LoVo (cell line): Measurements from ENCODE around the gene CD200R1L.

Source experiments
- DNase-seq: peaks from one replicate; pipeline ENCODE4 v3.0.0-alpha.2; 2016; ENCODE audit warnings: low spot score

Gene CD200R1L

GRCh38 chr3:112818289-112818688, 28.4 kb downstream of the CD200R1L start:
- no peak for DNase-seq

DNA sequence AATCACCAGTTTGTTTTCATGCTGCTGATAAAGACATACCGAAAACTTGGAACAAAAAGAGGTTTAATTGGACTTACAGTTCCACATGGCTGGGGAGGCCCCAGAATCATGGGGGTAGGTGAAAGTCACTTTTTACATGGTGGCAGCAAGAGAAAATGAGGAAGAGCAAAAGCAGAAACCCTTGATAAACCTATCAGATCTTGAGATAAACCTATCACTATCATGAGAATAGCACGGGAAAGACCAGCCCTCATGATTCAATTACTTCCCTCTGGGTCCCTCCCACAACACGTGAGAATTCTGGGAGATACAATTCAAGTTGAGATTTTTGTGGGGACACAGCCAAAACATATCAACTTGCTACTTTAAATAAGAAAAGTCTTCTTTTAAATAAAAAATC, 28.9 kb downstream of the CD200R1L start:
- no peak for DNase-seq

GRCh38 chr3:112817271-112817670, 29.4 kb downstream of the CD200R1L start:
- DNase-seq, result no peak

DNA sequence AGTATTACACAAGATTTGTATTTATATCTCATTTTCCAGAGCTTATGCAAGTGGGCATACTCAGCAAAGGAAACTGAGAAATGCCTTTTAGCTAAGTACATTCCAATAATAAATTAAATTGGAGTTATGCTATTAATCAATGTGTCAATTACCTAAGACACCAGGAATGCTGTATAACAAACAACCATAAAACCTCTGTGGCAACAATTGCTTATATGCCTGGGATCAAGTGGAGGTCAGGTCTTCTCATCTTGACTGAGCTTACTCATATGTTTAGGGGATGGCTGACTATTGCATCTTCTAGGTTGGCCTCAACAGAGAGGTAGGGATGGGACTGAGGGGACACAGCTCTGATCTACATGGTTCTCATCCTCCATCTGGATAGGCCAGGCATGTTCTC, 30.7 kb downstream of the CD200R1L start:
- DNase-seq, result no peak

DNA sequence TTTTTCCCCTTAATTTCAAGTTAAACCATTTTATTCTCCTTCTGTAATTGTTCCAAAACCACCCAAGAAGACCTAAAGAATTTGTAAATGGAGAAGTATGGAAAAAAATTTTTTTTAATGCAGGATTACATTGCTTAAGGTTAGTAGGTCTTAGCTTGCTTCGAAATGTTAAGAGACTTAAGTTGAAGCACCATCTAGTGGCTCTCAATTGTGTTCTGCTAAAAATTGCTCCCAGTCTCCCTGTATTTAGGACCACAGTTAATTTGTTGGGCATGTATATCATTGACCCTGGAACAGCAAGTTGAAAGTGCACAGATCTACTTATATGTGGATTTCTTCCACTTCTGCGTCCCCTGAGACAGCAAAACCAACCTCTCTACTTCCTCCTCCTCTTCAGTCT, 32.4 kb downstream of the CD200R1L start:
- peak; percentile 32 for DNase-seq

GRCh38 chr3:112813723-112814171, 32.9 kb downstream of the CD200R1L start:
- no peak for DNase-seq

- DNase-seq, result no peak
These were observed 33.6 kb downstream of the CD200R1L start for GRCh38 chr3:112813016-112813415.

DNA sequence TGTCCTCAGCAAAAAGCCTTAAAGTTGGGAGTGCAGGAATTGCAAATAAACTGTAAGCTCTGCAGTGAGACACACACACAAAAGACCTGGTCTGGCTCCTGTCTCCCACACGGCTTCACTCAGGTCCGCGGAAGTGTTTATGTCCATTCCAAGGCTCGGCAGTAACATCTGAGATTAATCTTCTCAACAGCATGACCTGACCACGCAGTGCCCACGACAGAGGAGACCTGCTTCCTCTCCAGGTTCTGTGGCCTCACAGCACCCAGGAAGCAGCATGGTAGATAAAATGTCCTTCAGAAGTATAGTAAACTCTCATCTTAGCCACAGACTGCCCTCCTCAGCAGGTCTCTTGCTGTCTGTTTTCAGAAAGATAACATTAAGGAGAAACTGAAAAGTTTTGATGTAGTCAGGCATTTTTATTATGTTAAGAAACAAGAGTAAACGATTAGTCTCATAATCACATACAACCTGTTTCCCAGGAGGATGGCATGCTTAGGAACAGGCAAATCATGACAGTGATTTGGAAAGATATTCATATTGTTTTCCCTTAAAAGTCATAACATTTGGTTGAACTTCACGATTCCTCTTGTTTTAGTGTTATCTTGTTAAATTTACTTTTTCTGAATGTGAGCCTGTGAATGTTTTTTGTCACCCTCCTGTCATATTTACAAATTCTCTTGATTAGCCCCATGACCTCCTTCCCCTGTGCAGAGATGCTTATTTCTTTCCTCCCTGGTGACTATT, 34.6 kb downstream of the CD200R1L start:
- DNase-seq, result no peak

DNA sequence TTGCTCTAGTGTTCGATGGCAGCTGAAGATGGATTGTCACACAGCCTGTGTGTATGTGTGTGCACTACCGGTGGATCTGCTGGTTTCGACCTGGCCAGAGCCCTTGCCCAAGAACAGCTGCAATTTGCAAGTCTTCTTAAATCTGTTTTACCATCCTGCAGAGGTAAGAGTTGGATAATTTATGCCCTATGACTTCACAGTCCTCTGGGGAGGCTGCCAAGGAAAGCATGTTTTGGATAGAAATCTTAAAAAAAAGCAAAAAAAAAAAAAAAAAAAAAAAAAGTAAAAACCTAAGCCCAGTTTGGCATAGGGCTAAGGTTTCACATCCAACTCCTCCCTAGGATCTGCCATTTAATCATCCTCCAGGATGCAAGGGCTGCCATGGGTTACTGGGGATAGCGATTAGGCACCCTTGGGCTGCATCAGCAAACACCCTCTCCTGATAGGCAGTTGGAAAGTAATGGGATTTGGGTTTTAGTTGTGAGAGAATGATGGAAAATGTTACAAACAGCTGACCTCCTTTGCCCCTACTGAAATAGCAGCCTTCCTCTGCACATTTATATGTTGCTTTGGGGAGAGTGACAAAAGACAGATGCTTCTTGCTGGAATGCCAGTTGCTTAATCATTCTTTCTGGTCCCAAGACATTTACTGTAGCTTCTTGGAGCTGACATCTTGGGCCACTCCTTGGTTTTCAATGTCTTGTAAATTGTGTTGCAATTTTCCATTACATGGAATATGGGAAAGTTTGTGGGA, 35.4 kb downstream of the CD200R1L start:
- DNase-seq, result no peak

GRCh38 chr3:112810561-112810960, 36.1 kb downstream of the CD200R1L start:
- no peak for DNase-seq

DNA sequence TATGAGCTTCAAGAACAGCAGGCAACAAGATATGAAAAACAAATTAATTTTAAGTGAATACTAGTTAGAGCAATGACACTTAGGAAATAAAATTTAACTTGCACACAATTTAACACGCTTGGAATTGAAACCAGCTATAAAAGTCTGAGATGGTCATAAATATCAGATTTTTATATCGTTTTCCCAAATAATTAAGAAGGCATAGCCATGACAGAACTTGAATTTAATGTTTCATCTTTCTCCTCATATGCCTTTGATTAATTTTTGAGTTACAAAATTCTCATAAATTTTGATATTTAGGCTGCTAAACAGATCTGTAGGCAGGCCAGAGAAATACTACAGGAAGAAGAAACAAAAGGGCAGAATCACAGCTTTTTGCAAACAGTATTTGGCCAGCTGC, 38.5 kb downstream of the CD200R1L start:
- no peak for DNase-seq

- DNase-seq, result no peak
These were observed 39.0 kb downstream of the CD200R1L start for GRCh38 chr3:112807685-112808084.

DNA sequence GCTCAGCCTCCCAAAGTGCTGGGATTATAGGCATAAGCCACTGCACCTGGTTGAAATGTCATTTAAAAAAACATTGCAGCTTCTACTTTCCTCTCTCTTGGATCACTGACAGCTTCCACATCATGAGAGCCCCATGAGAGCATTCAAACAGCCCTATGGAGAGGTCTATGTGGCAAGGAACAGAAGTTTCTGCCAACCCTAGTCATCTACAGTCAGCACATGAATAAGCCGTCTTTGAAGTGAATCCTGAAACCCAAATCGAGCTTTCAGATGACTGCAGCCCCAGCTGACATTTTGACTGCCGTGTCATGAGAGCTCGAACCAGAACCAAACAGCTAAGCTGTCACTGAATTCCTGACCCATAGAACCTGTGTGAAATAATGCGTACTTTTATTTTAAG, 39.8 kb downstream of the CD200R1L start:
- DNase-seq, result no peak

GRCh38 chr3:112805126-112805525, 41.5 kb downstream of the CD200R1L start:
- no peak for DNase-seq

- no peak for DNase-seq
These were observed 42.6 kb downstream of the CD200R1L start for GRCh38 chr3:112804021-112804420.

DNA sequence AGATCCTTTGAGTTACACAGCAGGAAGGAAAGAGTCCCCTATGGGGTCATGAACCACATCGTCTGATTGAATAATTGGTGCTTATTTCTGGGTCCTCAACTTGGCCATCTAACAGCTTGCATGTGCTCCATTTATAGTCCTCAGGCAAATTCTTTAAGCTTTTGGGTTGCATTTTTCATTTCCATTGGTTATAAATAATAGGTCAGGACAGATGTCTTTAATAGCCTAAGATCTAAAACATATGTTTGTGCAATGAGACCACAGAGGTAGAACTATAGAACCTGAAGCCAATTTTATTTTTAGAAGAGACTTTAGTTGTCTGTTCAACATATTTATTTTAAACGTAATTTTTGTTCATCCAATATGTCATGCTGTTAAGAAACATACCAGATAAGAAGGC, 43.2 kb downstream of the CD200R1L start:
- DNase-seq, result no peak

DNA sequence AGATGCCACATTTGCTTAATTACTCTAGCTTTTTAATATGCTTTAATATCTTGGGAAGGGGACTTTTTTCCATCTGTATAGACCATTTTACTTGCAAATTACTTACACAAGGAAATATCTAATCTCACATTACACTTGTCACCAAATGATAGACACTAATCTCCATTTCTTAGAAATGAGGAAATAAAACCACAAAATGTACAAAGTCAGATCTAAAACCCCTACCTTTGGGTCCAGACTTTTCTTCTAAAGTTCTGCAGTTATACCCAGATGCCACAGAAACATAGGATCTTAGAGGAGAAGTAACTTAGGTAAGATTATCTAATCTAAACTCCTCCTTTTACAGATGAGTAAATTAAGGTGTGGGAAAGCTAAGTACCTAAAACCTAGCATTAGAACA, 44.3 kb downstream of the CD200R1L start:
- no peak for DNase-seq

DNA sequence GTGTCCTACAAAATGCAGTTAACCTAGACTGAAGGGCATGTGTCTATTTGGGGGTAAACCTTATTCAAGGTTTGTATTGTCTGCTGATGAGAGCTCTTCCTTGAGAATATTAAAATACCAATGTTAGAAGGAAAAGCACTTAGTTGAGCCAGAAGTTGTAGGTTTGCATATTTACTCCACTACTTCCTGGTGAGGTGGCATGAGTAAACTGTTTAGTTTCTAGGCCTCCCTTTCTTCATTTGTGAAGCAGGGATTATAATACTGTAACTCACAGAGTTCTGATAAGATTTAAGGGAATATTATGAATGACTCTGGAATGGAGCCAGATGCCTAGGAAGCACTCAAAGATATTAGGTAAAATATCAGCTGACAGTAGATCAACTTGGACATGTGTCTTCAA, 46.7 kb downstream of the CD200R1L start:
- no peak for DNase-seq

DNA sequence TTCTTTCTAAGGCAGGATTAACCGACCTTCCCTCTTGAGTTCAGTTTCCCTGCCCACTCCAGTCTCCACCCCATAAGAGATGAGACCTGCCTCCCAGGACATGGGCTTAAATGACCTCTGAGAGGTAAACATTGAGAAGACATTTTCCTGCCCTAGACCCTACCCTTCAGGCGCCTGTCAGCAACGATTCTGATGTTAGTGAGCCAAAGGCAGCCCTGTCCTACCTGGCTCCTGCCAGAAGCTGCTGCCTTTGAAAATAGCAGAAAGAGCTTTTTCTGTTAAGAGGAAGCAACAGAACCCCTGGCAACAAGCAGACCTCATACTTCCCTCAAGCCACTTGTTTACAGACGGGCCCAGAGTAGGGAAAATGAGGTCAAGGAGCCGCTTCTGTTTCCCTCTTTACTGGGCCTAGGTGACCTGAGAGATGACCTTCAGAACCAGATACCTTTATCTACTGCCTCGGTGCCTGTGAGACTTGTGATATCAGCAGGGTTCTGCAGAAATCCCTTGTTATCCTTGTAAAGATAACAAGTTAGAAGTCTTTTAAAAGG, 52.0 kb downstream of the CD200R1L start:
- DNase-seq, result no peak

DNA sequence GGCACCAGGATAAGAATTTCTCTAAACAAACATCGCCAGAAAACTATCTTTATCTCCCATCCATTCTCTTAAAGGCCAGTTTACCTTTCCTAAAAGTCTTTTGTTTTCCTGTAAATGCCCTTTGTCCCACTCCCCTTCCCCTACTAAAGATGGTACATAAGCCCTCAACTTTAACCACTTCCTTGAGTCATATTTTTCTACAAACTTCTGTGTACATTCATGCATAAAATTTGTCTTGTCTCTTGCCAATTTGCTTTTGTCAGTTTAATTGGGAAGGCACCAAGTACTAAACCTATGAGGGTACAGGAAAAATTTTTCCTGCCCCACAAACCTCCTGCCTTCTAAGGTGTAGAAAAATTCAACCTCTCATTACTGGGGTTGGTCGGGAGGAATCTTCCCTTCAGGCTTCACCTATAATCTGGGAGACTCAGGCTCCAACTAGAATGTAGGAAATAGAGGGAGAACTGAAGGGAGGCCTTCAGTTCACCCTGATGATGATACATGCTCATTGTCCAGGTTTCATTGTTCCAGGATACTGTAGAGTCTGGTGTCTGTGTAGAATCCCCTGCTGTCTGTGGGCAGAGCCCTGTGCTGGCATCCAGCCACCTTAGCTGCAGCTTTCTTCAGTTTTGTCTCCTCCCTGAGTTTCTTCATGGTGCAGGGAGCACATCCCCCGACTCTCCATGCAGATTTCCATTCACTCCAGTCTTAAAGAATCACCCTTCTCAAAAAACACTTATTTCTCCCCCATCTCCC, 53.2 kb downstream of the CD200R1L start:
- DNase-seq, result no peak

GRCh38 chr3:112791736-112792135, 54.9 kb downstream of the CD200R1L start:
- no peak for DNase-seq

DNA sequence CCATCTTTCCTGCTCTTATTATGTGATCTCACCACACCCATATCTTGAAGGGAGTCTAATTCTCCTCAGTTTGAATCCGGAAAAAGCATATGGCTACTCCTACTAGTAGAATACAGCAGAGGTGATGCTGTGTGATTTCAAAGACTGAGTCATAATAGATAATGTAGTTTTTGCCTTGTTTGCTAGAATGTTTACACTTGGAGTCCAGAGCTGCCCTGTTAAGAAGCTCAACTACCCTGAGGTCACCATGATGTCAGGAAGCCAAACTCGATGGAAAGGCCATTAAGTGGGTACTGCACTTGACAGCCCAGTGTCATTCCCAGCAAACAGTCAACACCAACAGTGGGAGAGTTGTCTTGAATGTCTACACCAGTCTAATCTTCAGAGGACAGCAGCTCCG, 56.9 kb downstream of the CD200R1L start:
- no peak for DNase-seq
